GM23338 (cell line): ENCODE results near the gene ACTG1. TPM values are rescaled to one million over a fixed set of nuclear protein-coding genes. Genes with fewer than 3 reads are reported as not detected.

Experiments used
- ATAC-seq: fragments of 200-7000 bp; cut with Tn5 transposase; 3 replicates; pipeline ENCODE4 v1.9.1; 2020
- DNase-seq: peaks from one replicate; pipeline ENCODE4 v3.0.0-alpha.2; 2015; ENCODE audit warnings: low spot score
- H2AFZ ChIP-seq: fragments of 200-600 bp; sonication (generic); 2 replicates; pipeline ENCODE4 v1.8.0; 2016; ENCODE audit warnings: antibody characterized with exemption, mild to moderate bottlenecking, moderate library complexity
- H3F3A ChIP-seq: fragments of 200-600 bp; sonication (generic); replicated peaks from 2 replicates; pipeline ENCODE4 v1.8.0; 2017; ENCODE audit warnings: antibody characterized with exemption, mixed run types, low read depth
- H3K27ac ChIP-seq: fragments of 200-600 bp; sonication (generic); 2 replicates; pipeline ENCODE4 v1.6.1; 2016; ENCODE audit warnings: low read depth
- H3K27me3 ChIP-seq: fragments of 200-600 bp; sonication (generic); 2 replicates; pipeline ENCODE4 v1.8.0; 2016; ENCODE audit warnings: mild to moderate bottlenecking, mixed run types, moderate library complexity; ENCODE audit not compliant: insufficient read depth
- H3K36me3 ChIP-seq: fragments of 200-600 bp; sonication (generic); 2 replicates; pipeline ENCODE4 v1.8.0; 2016; ENCODE audit warnings: mild to moderate bottlenecking; ENCODE audit not compliant: insufficient read depth
- H3K4me1 ChIP-seq: fragments of 200-600 bp; sonication (generic); 2 replicates; pipeline ENCODE4 v1.8.0; 2016; ENCODE audit warnings: mild to moderate bottlenecking, moderate library complexity; ENCODE audit not compliant: insufficient read depth
- H3K4me2 ChIP-seq: fragments of 200-600 bp; sonication (generic); 2 replicates; pipeline ENCODE4 v1.7.1; 2017; ENCODE audit warnings: mixed run types
- H3K4me3 ChIP-seq: fragments of 200-600 bp; sonication (generic); 2 replicates; pipeline ENCODE4 v1.6.1; 2016; ENCODE audit warnings: mixed run types
- H3K79me2 ChIP-seq: fragments of 200-600 bp; sonication (generic); replicated peaks from 2 replicates; pipeline ENCODE4 v1.8.0; 2017; ENCODE audit warnings: mild to moderate bottlenecking; ENCODE audit not compliant: insufficient read depth
- H3K9me2 ChIP-seq: fragments of 200-600 bp; sonication (generic); 2 replicates; pipeline ENCODE4 v1.8.0; 2017; ENCODE audit not compliant: insufficient read depth
- H4K20me1 ChIP-seq: fragments of 200-600 bp; sonication (generic); replicated peaks from 2 replicates; pipeline ENCODE4 v1.8.0; 2017; ENCODE audit warnings: mild to moderate bottlenecking; ENCODE audit not compliant: insufficient read depth
- H3K27ac Mint-ChIP-seq: 2 replicates; pipeline ENCODE4 v1.8.0; 2020; ENCODE audit warnings: inconsistent platforms, mild to moderate bottlenecking, moderate library complexity, mixed read lengths
- H3K27me3 Mint-ChIP-seq: 3 replicates; pipeline ENCODE4 v1.8.0; 2022; ENCODE audit warnings: low read depth, mild to moderate bottlenecking, moderate library complexity, mixed read lengths, inconsistent platforms; ENCODE audit not compliant: insufficient read depth, poor library complexity
- H3K36me3 Mint-ChIP-seq: 3 replicates; pipeline ENCODE4 v1.8.0; 2021; ENCODE audit warnings: low read depth, mild to moderate bottlenecking, inconsistent platforms, moderate library complexity, mixed read lengths
- H3K4me1 Mint-ChIP-seq: 3 replicates; pipeline ENCODE4 v1.8.0; 2020; ENCODE audit warnings: mild to moderate bottlenecking, inconsistent platforms, mixed read lengths
- H3K4me3 Mint-ChIP-seq: 3 replicates; pipeline ENCODE4 v1.8.0; 2021; ENCODE audit warnings: moderate library complexity, mild to moderate bottlenecking, inconsistent platforms, mixed read lengths
- H3K9me3 Mint-ChIP-seq: 3 replicates; pipeline ENCODE4 v1.8.0; 2020; ENCODE audit warnings: moderate library complexity, mild to moderate bottlenecking, inconsistent platforms, mixed read lengths
- CTCF ChIP-seq, 2 experiments: fragments of 200-600 bp in 1 of 2; sonication (generic) in 1 of 2; conservative IDR thresholded peaks; 2 replicates each; pipeline versions ENCODE4 v1.5.1 to v1.6.1; 2016 to 2017; ENCODE audit warnings: antibody characterized with exemption in 2 of 2, low read depth in 2 of 2, mild to moderate bottlenecking in 2 of 2, moderate library complexity in 1 of 2
- EZH2 ChIP-seq: fragments of 200-600 bp; sonication (generic); IDR thresholded peaks from one replicate; pipeline ENCODE4 v1.8.0; 2017; ENCODE audit warnings: antibody characterized with exemption, mild to moderate bottlenecking, low read depth; ENCODE audit not compliant: unreplicated experiment
- JUNB ChIP-seq: IDR thresholded peaks from one replicate; pipeline ENCODE4 v1.6.1; 2016; ENCODE audit warnings: antibody characterized with exemption; ENCODE audit not compliant: unreplicated experiment
- NANOG ChIP-seq: IDR thresholded peaks from 2 replicates; pipeline ENCODE4 v1.6.1; 2016; ENCODE audit warnings: antibody characterized with exemption, borderline replicate concordance
- ZNF331 ChIP-seq: fragments of 250-450 bp; sonication (Bioruptor Pico); IDR thresholded peaks from 2 replicates; pipeline ENCODE4 v1.5.0; 2020; ENCODE audit warnings: low read depth, mild to moderate bottlenecking, moderate library complexity
- polyA plus RNA-seq: library from polyadenylated mRNA; unstranded; fragments of >200 nt; fragmentation: Nextera tagmentation; extraction: Ambion mirVana; gene quantifications from 2 replicates; pipeline ENCODE4 v1.2.1, GENCODE V29; 2016
- total RNA-seq: library from RNA; depleted of rRNA; stranded (reverse); fragments of >200 nt; shearing (Covaris generic); gene quantifications from 2 replicates; pipeline ENCODE4 v1.2.3, GENCODE V29; 2014; rRNA removed
- TF ChIP-seq, protein P1 (sequence below): IDR thresholded peaks from one replicate; pipeline ENCODE4 v1.6.1; 2018; ENCODE audit warnings: antibody characterized with exemption; ENCODE audit not compliant: unreplicated experiment

Gene ACTG1
- total and polyA plus RNA-seq, 2 experiments from 2014 or later = 1,867 to 4,739 TPM

GRCh38 chr17:81460856-81461460 is 51.6 kb downstream of the ACTG1 start:
- no peaks in the 10 kb centered on the region for H3K79me2 ChIP-seq
- ATAC-seq (peak; percentile 42), DNase-seq (no peak)
- no peaks in the 10 kb centered on the region for H3K4me1 ChIP-seq
- no peak overlapping the region for H3K4me3 ChIP-seq
- no peaks in the 10 kb centered on the region for H3K9me2 ChIP-seq
- no peaks in the 10 kb centered on the region for H3F3A ChIP-seq
- H3K4me2 ChIP-seq = no peak overlapping the region
- no peaks in the 10 kb centered on the region for H3K36me3 Mint-ChIP-seq
- H3K4me1 Mint-ChIP-seq = peaks cover 5% of the 10 kb centered on the region; the same call in 2 of the 3 replicates
- no peak for TF ChIP-seq EZH2
- TF ChIP-seq JUNB = no peak
- no peak for TF ChIP-seq ZNF331
- TF ChIP-seq CTCF (conservative IDR thresholded peaks at IDR 0.05; ENCODE audit: low read depth in 2 of 2) = no peak
- no peak for TF ChIP-seq NANOG
- TF ChIP-seq, protein P1, sequence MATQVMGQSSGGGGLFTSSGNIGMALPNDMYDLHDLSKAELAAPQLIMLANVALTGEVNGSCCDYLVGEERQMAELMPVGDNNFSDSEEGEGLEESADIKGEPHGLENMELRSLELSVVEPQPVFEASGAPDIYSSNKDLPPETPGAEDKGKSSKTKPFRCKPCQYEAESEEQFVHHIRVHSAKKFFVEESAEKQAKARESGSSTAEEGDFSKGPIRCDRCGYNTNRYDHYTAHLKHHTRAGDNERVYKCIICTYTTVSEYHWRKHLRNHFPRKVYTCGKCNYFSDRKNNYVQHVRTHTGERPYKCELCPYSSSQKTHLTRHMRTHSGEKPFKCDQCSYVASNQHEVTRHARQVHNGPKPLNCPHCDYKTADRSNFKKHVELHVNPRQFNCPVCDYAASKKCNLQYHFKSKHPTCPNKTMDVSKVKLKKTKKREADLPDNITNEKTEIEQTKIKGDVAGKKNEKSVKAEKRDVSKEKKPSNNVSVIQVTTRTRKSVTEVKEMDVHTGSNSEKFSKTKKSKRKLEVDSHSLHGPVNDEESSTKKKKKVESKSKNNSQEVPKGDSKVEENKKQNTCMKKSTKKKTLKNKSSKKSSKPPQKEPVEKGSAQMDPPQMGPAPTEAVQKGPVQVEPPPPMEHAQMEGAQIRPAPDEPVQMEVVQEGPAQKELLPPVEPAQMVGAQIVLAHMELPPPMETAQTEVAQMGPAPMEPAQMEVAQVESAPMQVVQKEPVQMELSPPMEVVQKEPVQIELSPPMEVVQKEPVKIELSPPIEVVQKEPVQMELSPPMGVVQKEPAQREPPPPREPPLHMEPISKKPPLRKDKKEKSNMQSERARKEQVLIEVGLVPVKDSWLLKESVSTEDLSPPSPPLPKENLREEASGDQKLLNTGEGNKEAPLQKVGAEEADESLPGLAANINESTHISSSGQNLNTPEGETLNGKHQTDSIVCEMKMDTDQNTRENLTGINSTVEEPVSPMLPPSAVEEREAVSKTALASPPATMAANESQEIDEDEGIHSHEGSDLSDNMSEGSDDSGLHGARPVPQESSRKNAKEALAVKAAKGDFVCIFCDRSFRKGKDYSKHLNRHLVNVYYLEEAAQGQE = no peak
- H4K20me1 ChIP-seq = no peaks in the 10 kb centered on the region
- H3K27me3 Mint-ChIP-seq = peaks cover 8% of the 10 kb centered on the region
- no peak overlapping the region for H3K27ac ChIP-seq
- no peaks in the 10 kb centered on the region for H3K36me3 ChIP-seq
- no peak overlapping the region for H2AFZ ChIP-seq
- H3K27ac Mint-ChIP-seq = no peak overlapping the region
- no peak overlapping the region for H3K4me3 Mint-ChIP-seq
- H3K27me3 ChIP-seq = no peaks in the 10 kb centered on the region
- no peaks in the 10 kb centered on the region; the same call in 2 of the 3 replicates for H3K9me3 Mint-ChIP-seq

Other genes starting within 250 kb of the ACTG1 start
- gene SLC38A10, start 217.5 kb downstream of the ACTG1 start, total RNA-seq = 51.7 and 55.8 TPM in 2 replicates
- gene SLC38A10, start 217.5 kb downstream of the ACTG1 start, polyA plus RNA-seq = 17.1 and 18.3 TPM in 2 replicates
- 1.1 and 1.8 TPM in 2 replicates for gene BAHCC1, start 117.3 kb downstream of the ACTG1 start, total RNA-seq
- 0.17 and 0.24 TPM in 2 replicates for gene BAHCC1, start 117.3 kb downstream of the ACTG1 start, polyA plus RNA-seq
- gene FSCN2, start 15.6 kb upstream of the ACTG1 start, total RNA-seq = 1.6 TPM in 1 of 2 replicates, not detected in the other
- 0.13 TPM in 1 of 2 replicates, not detected in the other for gene FSCN2, start 15.6 kb upstream of the ACTG1 start, polyA plus RNA-seq
- gene FAAP100, start 39.6 kb upstream of the ACTG1 start, total RNA-seq = 50.5 and 52.8 TPM in 2 replicates
- gene FAAP100, start 39.6 kb upstream of the ACTG1 start, polyA plus RNA-seq = 16.0 and 16.2 TPM in 2 replicates
- 54.3 and 79.1 TPM in 2 replicates for gene NPLOC4, start 124.3 kb upstream of the ACTG1 start, total RNA-seq
- gene NPLOC4, start 124.3 kb upstream of the ACTG1 start, polyA plus RNA-seq = 23.0 and 24.1 TPM in 2 replicates
- 0.31 and 0.66 TPM in 2 replicates for gene TSPAN10, start 124.4 kb upstream of the ACTG1 start, total RNA-seq
- gene TSPAN10, start 124.4 kb upstream of the ACTG1 start, polyA plus RNA-seq = 1.2 and 1.5 TPM in 2 replicates
- gene PDE6G, start 143.7 kb upstream of the ACTG1 start, total RNA-seq = 4.0 and 5.5 TPM in 2 replicates
- 9.0 and 11.4 TPM in 2 replicates for gene PDE6G, start 143.7 kb upstream of the ACTG1 start, polyA plus RNA-seq
- 46.0 and 76.2 TPM in 2 replicates for gene OXLD1, start 153.8 kb upstream of the ACTG1 start, total RNA-seq
- 64.9 and 73.0 TPM in 2 replicates for gene OXLD1, start 153.8 kb upstream of the ACTG1 start, polyA plus RNA-seq
- gene CCDC137, start 153.9 kb upstream of the ACTG1 start, total RNA-seq = 22.3 and 26.1 TPM in 2 replicates
- 69.3 and 73.4 TPM in 2 replicates for gene CCDC137, start 153.9 kb upstream of the ACTG1 start, polyA plus RNA-seq
- gene ARL16, start 171.0 kb upstream of the ACTG1 start, total RNA-seq = 41.3 and 54.9 TPM in 2 replicates
- gene ARL16, start 171.0 kb upstream of the ACTG1 start, polyA plus RNA-seq = 39.6 and 40.4 TPM in 2 replicates
- gene HGS, start 171.2 kb upstream of the ACTG1 start, total RNA-seq = 66.9 and 90.2 TPM in 2 replicates
- gene HGS, start 171.2 kb upstream of the ACTG1 start, polyA plus RNA-seq = 59.0 and 59.4 TPM in 2 replicates
- gene MRPL12, start 190.6 kb upstream of the ACTG1 start, total RNA-seq = 50.9 and 53.2 TPM in 2 replicates
- 140 and 153 TPM in 2 replicates for gene MRPL12, start 190.6 kb upstream of the ACTG1 start, polyA plus RNA-seq
- 37.1 and 47.4 TPM in 2 replicates for gene SLC25A10, start 199.5 kb upstream of the ACTG1 start, total RNA-seq
- 25.7 TPM in 2 replicates for gene SLC25A10, start 199.5 kb upstream of the ACTG1 start, polyA plus RNA-seq